Esophagus squamous epithelium (tissue), 4 donors: ENCODE results near the gene IL1RAPL1.

Experiments used
- CTCF ChIP-seq, 6 experiments: fragments of 450-650 bp in 4 of 6; fragments of 200-600 bp in 2 of 6; sonication (generic) in 2 of 6; IDR thresholded peaks; one replicate each; pipeline ENCODE4 v1.5.1; 2016 to 2019; ENCODE audit warnings: antibody characterized with exemption in 6 of 6, mild to moderate bottlenecking in 4 of 6, moderate library complexity in 4 of 6
- POLR2A ChIP-seq, 4 donors: fragments of 450-650 bp; IDR thresholded peaks; one replicate each; pipeline ENCODE4 v1.6.1; 2017; ENCODE audit warnings: antibody characterized with exemption in 4 of 4, mild to moderate bottlenecking in 4 of 4, moderate library complexity in 3 of 4

- TF ChIP-seq POLR2A (IDR thresholded peaks at IDR 0.05) (no peak), CTCF (IDR thresholded peaks at IDR 0.05) (no peak)
Measured at GRCh38 chrX:29535212-29536162, 948.2 kb downstream of the IL1RAPL1 start.
